NOMO-1 treated with DMSO at 0.1 percent for 48 hours (cell line): ENCODE results near the gene ETV1.

Source experiments
- DNase-seq: peaks from one replicate; lab custom pipeline; 2025; ENCODE audit not compliant: unreplicated experiment; lab: John Stamatoyannopoulos, UW

The ETV1 gene

GRCh38 chr7:13987395-13987794 is 2.1 kb downstream of the ETV1 start:
- DNase-seq: no peak

GRCh38 chr7:13986208-13986607 is 3.3 kb downstream of the ETV1 start:
- DNase-seq: no peak

GRCh38 chr7:13984831-13985685 is 4.4 kb downstream of the ETV1 start:
- DNase-seq: no peak

- no peak for DNase-seq
Observed at GRCh38 chr7:13984061-13984460, 5.4 kb downstream of the ETV1 start.

- no peak for DNase-seq
Observed at GRCh38 chr7:13982940-13983677, 6.4 kb downstream of the ETV1 start.

GRCh38 chr7:13981070-13981469 is 8.4 kb downstream of the ETV1 start:
- no peak for DNase-seq

- no peak for DNase-seq
Observed at GRCh38 chr7:13980474-13980873, 9.0 kb downstream of the ETV1 start.

GRCh38 chr7:13979671-13980435 is 9.6 kb downstream of the ETV1 start:
- DNase-seq: no peak

GRCh38 chr7:13976594-13976993 is 12.9 kb downstream of the ETV1 start:
- DNase-seq: no peak

- DNase-seq: no peak
Observed at GRCh38 chr7:13965077-13965476, 24.4 kb downstream of the ETV1 start.

GRCh38 chr7:13963925-13964324 is 25.5 kb downstream of the ETV1 start:
- DNase-seq: no peak

- DNase-seq: no peak
Observed at GRCh38 chr7:13955494-13955893, 34.0 kb downstream of the ETV1 start.

- DNase-seq: no peak
Observed at GRCh38 chr7:13953368-13953767, 36.1 kb downstream of the ETV1 start.

- no peak for DNase-seq
Observed at GRCh38 chr7:13952921-13953320, 36.5 kb downstream of the ETV1 start.

- no peak for DNase-seq
Observed at GRCh38 chr7:13949939-13950338, 39.5 kb downstream of the ETV1 start.

GRCh38 chr7:13949445-13949844 is 40.0 kb downstream of the ETV1 start:
- no peak for DNase-seq

- no peak for DNase-seq
Observed at GRCh38 chr7:13948019-13948801, 41.3 kb downstream of the ETV1 start.

- no peak for DNase-seq
Observed at GRCh38 chr7:13947535-13947934, 41.9 kb downstream of the ETV1 start.

GRCh38 chr7:13946181-13946580 is 43.3 kb downstream of the ETV1 start:
- DNase-seq: no peak

GRCh38 chr7:13945670-13946069 is 43.8 kb downstream of the ETV1 start:
- no peak for DNase-seq

GRCh38 chr7:13933536-13933935 is 55.9 kb downstream of the ETV1 start:
- no peak for DNase-seq
